Daoy (cell line): ENCODE data around the gene FXYD6. TPM values are rescaled to one million over a fixed set of nuclear protein-coding genes. Genes with fewer than 3 reads are reported as not detected.
"Not testable (repeated sequence)": the region's sequence is repeated elsewhere in the genome, so short reads cannot be mapped to it uniquely, and the experiment has no call there.

Experiments
- DNase-seq: peaks from one replicate; pipeline ENCODE4 v3.0.0-alpha.2; 2015; ENCODE audit warnings: low read depth
- total RNA-seq: library from RNA; depleted of rRNA; stranded (reverse); fragments of >200 nt; shearing (Covaris generic); gene quantifications from 2 replicates; pipeline ENCODE4 v1.2.3, GENCODE V29; 2014

The FXYD6 gene
- total RNA-seq, 1 experiment from 2014 or later = 15.8 TPM

DNA sequence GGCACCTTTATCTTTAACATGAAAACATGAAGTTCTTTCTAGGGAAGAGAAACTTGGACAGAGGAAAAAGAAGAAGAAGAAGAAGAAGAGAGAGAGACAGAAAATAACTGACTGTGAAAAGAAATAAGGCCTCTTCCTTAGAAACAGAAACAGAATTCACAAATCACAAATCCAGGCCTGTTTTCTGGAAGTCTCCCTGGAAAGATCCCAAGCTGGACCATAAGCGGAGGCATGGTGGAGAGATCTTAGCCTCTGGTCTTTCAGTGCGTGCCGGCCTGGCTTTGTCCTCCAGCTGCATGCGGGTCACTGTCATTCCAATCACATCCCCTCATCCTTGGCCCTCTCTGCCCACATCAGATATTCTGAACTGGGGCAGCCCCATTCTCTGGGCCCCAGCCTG, 6.9 kb downstream of the FXYD6 start:
- DNase-seq = no peak

DNA sequence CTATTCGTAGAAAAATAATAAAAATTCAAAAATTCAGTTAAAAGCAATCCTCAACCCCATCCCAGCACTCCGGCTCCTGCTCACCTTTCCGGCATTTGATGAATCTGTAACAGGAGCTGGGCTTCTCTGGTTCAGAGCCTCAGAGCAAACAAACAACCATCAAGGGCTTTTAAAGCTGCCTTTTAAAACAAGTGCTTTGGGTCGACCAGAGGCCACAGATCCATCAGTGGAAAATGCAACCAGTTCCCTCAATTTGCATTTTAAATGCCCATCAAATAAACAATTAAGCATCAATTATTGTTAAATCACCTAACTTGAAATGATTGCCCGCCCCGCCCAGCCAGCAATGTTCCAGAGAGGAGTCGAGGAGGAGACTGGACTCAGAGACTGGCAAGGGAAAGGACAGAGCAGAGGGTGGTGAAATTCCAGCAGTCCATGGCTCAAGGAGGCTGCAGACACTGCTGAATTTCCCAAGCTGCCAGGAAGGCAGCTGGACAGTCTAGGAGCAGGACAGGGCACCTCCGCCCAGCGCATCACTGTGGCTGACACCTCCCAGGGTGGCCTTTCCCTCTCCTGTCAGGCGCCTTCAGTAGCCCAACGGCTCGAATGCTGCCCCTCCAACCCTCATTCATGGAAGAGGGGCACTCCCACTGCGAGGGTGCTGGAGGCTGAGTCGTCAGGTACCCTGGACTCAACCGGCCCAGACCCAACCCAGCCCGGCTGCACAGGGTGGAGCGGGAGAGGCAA, 7.5 kb downstream of the FXYD6 start:
- no peak for DNase-seq

- DNase-seq = peak; percentile 34
Measured at GRCh38 chr11:117868088-117868487, 8.4 kb downstream of the FXYD6 start.

GRCh38 chr11:117866526-117866925, 9.9 kb downstream of the FXYD6 start:
- no peak for DNase-seq

- not testable (repeated sequence) for DNase-seq
Measured at GRCh38 chr11:117865546-117865945, 10.9 kb downstream of the FXYD6 start.

GRCh38 chr11:117863383-117863782, 13.1 kb downstream of the FXYD6 start:
- no peak for DNase-seq

- no peak for DNase-seq
Measured at GRCh38 chr11:117862753-117863152, 13.7 kb downstream of the FXYD6 start.

DNA sequence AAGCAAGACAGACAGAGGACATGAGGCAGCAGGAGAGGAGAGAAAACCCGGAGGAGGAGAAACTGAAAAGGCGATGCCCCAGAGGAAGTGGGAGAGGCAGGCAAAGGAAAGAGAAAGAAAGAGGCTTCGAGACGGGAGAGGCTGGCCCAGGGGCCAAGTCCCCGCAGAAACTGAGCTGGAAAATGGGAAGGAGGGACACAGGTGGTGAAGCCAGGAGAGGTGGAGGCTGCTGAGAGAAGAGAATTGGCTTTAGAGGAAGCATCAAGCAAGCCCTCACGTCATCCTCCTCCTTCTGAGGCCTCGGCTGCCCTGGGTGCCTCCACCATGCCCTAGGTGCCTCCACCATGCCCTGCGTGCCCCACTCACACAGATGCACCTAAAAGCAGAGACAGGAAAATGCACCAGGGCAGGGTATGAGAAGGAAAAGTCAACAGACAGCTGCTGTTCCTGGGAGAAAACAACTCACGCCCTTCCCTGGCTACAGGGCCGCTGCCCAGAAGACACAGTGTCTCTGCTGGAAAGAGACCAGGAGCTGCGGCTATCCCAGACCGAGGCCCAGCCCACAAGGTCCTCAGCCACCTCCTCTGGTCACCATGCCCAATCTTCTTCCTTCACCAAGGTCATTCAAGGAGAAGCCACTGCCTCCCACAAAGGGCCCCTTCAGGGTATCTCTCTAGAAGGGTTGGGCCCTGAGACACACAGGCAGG, 14.3 kb downstream of the FXYD6 start:
- no peak for DNase-seq

GRCh38 chr11:117861151-117862018, 15.1 kb downstream of the FXYD6 start:
- peak; percentile 70 for DNase-seq

DNA sequence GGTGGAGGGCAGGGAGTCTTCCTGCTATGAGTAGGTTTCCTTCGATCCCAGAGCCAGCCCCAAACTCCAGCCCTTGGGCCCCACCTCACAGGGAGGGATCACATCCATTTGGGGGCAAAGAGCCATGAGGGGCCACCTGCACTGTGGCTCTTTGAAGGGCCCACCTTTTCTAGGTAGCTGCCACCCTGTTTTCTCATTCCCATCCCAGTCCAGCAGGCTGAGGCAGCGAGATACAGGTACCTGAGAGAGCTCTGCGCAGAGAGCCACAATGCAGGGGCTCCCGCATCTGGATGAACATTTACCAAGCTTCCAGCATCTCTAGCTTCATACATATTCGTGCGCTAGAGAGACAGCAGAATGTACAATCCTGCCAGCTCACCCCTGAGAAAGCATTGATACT, 16.3 kb downstream of the FXYD6 start:
- no peak for DNase-seq

GRCh38 chr11:117859488-117860112, 16.9 kb downstream of the FXYD6 start:
- DNase-seq = no peak

DNA sequence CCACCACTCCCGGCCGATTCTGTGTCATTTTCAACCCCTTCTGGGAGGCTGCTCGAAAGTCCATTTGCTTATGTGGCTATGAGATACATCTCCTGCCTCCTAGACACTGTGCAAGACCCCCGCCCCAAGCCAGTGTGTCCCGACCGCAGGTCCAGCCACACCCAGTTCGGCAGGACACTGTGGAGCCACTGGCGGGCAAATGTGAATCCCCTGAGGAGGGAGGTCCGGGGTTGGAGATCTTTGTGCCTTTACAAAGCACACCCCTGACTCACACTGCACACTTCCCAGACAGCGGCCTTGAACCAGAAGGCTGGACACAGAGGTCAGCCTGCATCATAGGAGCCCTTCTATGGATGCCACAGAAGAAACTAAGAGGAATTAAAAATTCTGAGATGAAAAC, 17.4 kb downstream of the FXYD6 start:
- DNase-seq = no peak

DNA sequence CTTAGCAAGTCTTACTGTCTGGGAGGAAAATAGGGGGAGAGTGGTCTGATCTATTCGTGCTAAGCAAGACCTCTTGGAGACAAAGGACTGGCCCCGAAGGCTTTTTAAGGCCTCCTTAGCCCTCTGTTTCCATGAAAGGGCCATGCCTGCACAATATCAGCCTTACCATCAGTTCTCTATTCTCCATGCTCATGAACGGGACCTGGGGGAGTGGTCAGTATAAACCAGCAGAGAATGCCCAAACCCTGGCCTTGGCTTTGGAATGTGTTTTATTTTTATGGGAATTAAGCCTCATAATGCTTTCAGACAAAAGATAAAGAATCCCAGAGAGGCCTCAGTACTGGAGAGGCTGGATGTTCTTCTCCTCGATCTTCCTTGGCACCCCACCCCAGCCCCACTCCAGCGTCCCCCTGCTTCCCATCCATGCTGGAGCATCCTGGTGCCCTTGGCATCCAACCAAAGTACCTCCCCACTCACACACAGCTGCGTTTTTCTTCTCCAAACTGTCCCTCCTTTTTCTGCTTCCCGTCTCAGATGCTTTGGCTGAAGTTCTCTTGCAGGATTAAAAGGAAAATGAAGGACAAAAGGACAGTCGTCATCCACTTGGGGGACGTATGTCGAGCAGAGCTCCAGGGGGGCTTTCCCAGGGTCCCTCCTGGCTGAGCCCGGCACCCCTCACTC, 18.6 kb downstream of the FXYD6 start:
- no peak for DNase-seq

- no peak for DNase-seq
Measured at GRCh38 chr11:117855912-117856651, 20.4 kb downstream of the FXYD6 start.

DNA sequence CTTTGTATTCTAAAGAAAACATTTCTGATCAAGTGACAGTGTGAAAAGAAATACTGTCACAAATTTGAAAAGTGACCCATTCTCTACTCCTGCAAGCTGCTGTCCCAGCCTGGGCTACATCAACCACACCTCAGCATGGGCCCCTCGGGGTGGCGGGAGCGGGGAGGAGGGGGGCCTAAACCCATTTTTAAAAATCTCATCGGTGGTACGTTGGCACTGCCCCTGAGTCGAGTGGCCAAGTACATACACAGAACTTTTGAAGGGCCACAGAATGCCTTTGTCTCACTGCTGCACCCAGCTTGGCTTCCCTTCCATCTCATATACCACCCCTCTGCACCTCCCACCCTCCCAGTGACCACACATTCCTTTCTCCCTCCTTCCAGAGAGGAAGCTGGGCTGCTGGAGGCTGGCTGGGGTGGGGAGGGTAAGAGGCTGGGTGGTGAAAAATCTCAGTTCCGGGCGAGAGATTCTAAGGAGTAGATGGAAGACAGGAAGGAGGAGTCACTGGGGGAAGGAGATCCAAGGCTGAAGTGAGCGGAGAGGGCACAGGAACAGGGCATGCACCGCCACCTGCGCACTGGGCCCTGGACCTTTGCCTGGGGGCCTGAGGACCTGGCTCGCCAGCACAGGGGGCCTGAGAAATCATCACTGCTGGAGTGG, 21.1 kb downstream of the FXYD6 start:
- DNase-seq = no peak

- no peak for DNase-seq
Measured at GRCh38 chr11:117852309-117852708, 24.1 kb downstream of the FXYD6 start.

- DNase-seq = no peak
Measured at GRCh38 chr11:117851852-117852251, 24.6 kb downstream of the FXYD6 start.

GRCh38 chr11:117851106-117851505, 25.4 kb downstream of the FXYD6 start:
- DNase-seq = peak; percentile 31

GRCh38 chr11:117849781-117850414, 26.6 kb downstream of the FXYD6 start:
- no peak for DNase-seq
